HEK293 (cell line): ENCODE results near the gene BLACAT1.

Experiments used
- CTCF ChIP-seq: fragments of 450-650 bp; formaldehyde crosslinking; IDR thresholded peaks from 2 replicates; pipeline ENCODE4 v1.5.1; 2016; ENCODE audit warnings: missing biosample characterization, missing genetic modification characterization
- KLF7 ChIP-seq: fragments of 450-650 bp; formaldehyde crosslinking; IDR thresholded peaks from 2 replicates; pipeline ENCODE4 v1.5.1; 2016; ENCODE audit warnings: missing biosample characterization, missing genetic modification characterization, borderline replicate concordance
- ZNF114 ChIP-seq: fragments of 450-650 bp; formaldehyde crosslinking; IDR thresholded peaks from 2 replicates; pipeline ENCODE4 v1.5.0; 2017; ENCODE audit warnings: missing biosample characterization, missing genetic modification characterization
- ZNF174 ChIP-seq: fragments of 450-650 bp; formaldehyde crosslinking; IDR thresholded peaks from 2 replicates; pipeline ENCODE4 v1.5.0; 2017; ENCODE audit warnings: missing biosample characterization, mild to moderate bottlenecking, missing genetic modification characterization
- ZNF324 ChIP-seq: fragments of 450-650 bp; formaldehyde crosslinking; IDR thresholded peaks from 2 replicates; pipeline ENCODE4 v1.5.1; 2016; ENCODE audit warnings: missing biosample characterization, missing genetic modification characterization
- ZNF48 ChIP-seq: fragments of 450-650 bp; formaldehyde crosslinking; IDR thresholded peaks from 2 replicates; pipeline ENCODE4 v1.5.1; 2016; ENCODE audit warnings: missing biosample characterization, missing genetic modification characterization
- ZSCAN16 ChIP-seq: fragments of 450-650 bp; formaldehyde crosslinking; IDR thresholded peaks from 2 replicates; pipeline ENCODE4 v1.5.1; 2016; ENCODE audit warnings: missing biosample characterization, missing genetic modification characterization

DNA sequence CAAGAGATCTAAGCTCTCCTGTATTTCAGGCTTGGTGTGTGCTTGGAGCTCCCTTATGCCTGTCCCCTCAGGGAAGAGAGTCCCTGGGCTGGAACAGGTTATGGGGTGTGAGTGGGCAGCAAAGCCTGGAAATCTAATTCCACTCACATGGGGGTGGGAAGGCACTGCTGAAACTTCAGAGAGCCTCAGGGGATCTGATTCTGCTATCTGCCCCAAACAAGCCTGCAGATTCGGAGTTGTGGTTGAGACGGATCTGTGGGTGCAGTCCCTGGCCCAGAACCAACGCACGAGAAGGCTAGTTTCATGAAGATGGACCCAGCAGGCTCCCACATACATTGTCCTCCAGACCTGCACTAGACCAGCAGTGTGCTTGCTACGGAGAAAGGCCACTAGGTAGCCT, 2.9 kb downstream of the BLACAT1 start:
- TF ChIP-seq CTCF = no peak
- TF ChIP-seq ZNF48 (tag by site-specific recombination) = no peak
- TF ChIP-seq KLF7 = no peak
- no peak for TF ChIP-seq ZNF324
- no peak for TF ChIP-seq ZNF174 (tag by site-specific recombination)
- no peak for TF ChIP-seq ZSCAN16 (tag by site-specific recombination)
- no peak for TF ChIP-seq ZNF114 (tag by site-specific recombination)
